Transverse colon (tissue), 4 donors: ENCODE measurements around the gene IQSEC2. TPM values are rescaled to one million over a fixed set of nuclear protein-coding genes. Genes with fewer than 3 reads are reported as not detected.

ENCODE experiments used
- DNase-seq: peaks from one replicate; pipeline ENCODE4 v3.0.0-alpha.2; 2019
- H3K27ac ChIP-seq, 4 donors: fragments of 200-600 bp; sonication (generic); 2 replicates each; pipeline ENCODE4 v1.5.1; 2016 to 2018; ENCODE audit warnings: inconsistent platforms in 4 of 4
- H3K27me3 ChIP-seq: fragments of 200-600 bp; sonication (generic); 2 replicates; pipeline ENCODE4 v1.5.1; 2017; ENCODE audit warnings: inconsistent platforms
- H3K36me3 ChIP-seq, 4 donors: fragments of 200-600 bp; sonication (generic); 2 replicates each; pipeline ENCODE4 v1.5.1; 2017 to 2019; ENCODE audit warnings: inconsistent platforms in 4 of 4
- H3K4me1 ChIP-seq, 4 donors: fragments of 200-600 bp; sonication (generic); 2 replicates each; pipeline ENCODE4 v1.5.1; 2017 to 2020; ENCODE audit warnings: inconsistent platforms in 4 of 4
- H3K4me3 ChIP-seq, 4 donors: fragments of 200-600 bp; sonication (generic); 1 replicate in 1 of 4; 2 replicates in 3 of 4; pipeline versions ENCODE4 v1.5.1 to v1.6.1; 2017 to 2019; ENCODE audit warnings: inconsistent platforms in 4 of 4
- H3K9me3 ChIP-seq, 2 donors: fragments of 200-600 bp; sonication (generic); 2 replicates each; pipeline ENCODE4 v1.5.1; 2017 to 2019; ENCODE audit warnings: inconsistent platforms in 2 of 2
- EP300 ChIP-seq: sonication (generic); formaldehyde crosslinking; IDR thresholded peaks from one replicate; pipeline ENCODE4 v1.6.1; 2017; ENCODE audit warnings: antibody characterized with exemption, low read depth
- POLR2A ChIP-seq: fragments of 450-650 bp; IDR thresholded peaks from one replicate; pipeline ENCODE4 v1.6.1; 2016; ENCODE audit warnings: antibody characterized with exemption, mild to moderate bottlenecking, moderate library complexity
- POLR2AphosphoS5 ChIP-seq, 3 donors: sonication (generic); formaldehyde crosslinking; IDR thresholded peaks; one replicate each; pipeline ENCODE4 v1.6.1; 2016; ENCODE audit warnings: antibody characterized with exemption in 3 of 3
- WGBS, 2 donors: methylation state at CpG; one replicate each; pipeline ENCODE4 v1.1.5; 2018; ENCODE audit warnings: low coverage in 1 of 2; 5-methylcytosine and 5-hydroxymethylcytosine counted together
- in situ Hi-C, 4 donors: fragments of 200-750 bp; cut with MboI; loops; one replicate each; pipeline versions ENCODE4 v1.15.0 to v1.15.1; 2017; ENCODE audit warnings: low sequenced_read_pairs in 3 of 4, low pct_ligation_motif_present in 1 of 4, low pct_unique_long_range_greater_than_20kb in 1 of 4
- intact Hi-C: fragments of 100-400 bp; cut with DNase I; formaldehyde crosslinking; loops from one replicate; pipeline ENCODE4 v1.15.1; 2023; ENCODE audit warnings: low total_unique reads
- total RNA-seq, 4 donors: library from RNA; depleted of rRNA; stranded (reverse); fragments of >200 nt; gene quantifications; one replicate each; pipeline ENCODE4 v1.1.0, GENCODE V29; 2016
- TF ChIP-seq, protein P1 (sequence below), 5 experiments: fragments of 200-600 bp in 3 of 5; fragments of 450-650 bp in 2 of 5; sonication (generic) in 3 of 5; IDR thresholded peaks; 1 replicate in 2 of 5; 2 replicates in 3 of 5; pipeline ENCODE4 v1.5.1; 2016 to 2017; ENCODE audit warnings: antibody characterized with exemption in 5 of 5, inconsistent platforms in 3 of 5, mild to moderate bottlenecking in 2 of 5, moderate library complexity in 1 of 5

The IQSEC2 gene
- total RNA-seq, 4 donors from 2014 or later = 41.2 to 104 (median 46.3) TPM

DNA sequence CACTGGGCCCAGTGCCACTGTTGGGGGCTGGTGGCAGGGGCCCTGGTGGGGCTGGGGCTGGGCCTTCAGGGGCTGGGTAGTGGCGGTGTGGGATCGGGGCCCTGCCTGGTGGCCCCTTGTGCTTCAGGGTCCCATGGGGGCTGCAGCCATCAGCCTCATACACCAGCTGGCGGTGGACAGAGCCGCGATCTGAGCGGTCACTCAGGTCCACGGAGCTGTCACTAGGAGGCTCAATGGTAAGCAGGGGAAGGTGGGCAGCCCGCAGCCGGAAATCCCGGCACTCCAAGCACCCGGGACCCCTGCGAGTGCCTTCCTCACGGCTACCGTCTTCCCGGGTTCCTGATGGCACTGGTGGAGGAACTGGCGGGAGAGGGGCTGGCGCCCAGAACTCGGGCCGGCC is 30.8 kb downstream of the IQSEC2 start:
- Histone ChIP-seq H3K4me1 (no peaks in the 10 kb centered on the region), H3K27ac (no peak overlapping the region), H3K9me3 (no peaks in the 10 kb centered on the region), H3K36me3 (no peaks in the 10 kb centered on the region), H3K27me3 (no peaks in the 10 kb centered on the region), H3K4me3 (no peak overlapping the region)
- TF ChIP-seq POLR2AphosphoS5 (IDR thresholded peaks at IDR 0.05) (no peak), POLR2A (no peak), EP300 (no peak)
- TF ChIP-seq, protein P1, sequence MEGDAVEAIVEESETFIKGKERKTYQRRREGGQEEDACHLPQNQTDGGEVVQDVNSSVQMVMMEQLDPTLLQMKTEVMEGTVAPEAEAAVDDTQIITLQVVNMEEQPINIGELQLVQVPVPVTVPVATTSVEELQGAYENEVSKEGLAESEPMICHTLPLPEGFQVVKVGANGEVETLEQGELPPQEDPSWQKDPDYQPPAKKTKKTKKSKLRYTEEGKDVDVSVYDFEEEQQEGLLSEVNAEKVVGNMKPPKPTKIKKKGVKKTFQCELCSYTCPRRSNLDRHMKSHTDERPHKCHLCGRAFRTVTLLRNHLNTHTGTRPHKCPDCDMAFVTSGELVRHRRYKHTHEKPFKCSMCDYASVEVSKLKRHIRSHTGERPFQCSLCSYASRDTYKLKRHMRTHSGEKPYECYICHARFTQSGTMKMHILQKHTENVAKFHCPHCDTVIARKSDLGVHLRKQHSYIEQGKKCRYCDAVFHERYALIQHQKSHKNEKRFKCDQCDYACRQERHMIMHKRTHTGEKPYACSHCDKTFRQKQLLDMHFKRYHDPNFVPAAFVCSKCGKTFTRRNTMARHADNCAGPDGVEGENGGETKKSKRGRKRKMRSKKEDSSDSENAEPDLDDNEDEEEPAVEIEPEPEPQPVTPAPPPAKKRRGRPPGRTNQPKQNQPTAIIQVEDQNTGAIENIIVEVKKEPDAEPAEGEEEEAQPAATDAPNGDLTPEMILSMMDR (IDR thresholded peaks at IDR 0.05) = no peak
- DNase-seq = no peak
- intact Hi-C loops (no loop called here), in situ Hi-C loops (no loop called here)
- WGBS, 2 donors = 89% methylated on average over 19 of the region's 19 CpGs; no CpG with 5 or more reads in 1 of the 2 donors

- Histone ChIP-seq H3K9me3 (no peaks in the 10 kb centered on the region), H3K4me3 (no peak overlapping the region), H3K27ac (no peak overlapping the region), H3K4me1 (no peaks in the 10 kb centered on the region), H3K27me3 (no peaks in the 10 kb centered on the region), H3K36me3 (no peaks in the 10 kb centered on the region)
- intact Hi-C loops (no loop called here), in situ Hi-C loops (no loop called here)
- no peak for DNase-seq
- no peak for TF ChIP-seq EP300
- TF ChIP-seq POLR2AphosphoS5 (IDR thresholded peaks at IDR 0.05) = no peak
- TF ChIP-seq POLR2A = no peak
- TF ChIP-seq, protein P1 (IDR thresholded peaks at IDR 0.05) = no peak
- 86% methylated on average over 1 of the region's 1 CpG; no CpG with 5 or more reads in 1 of the 2 donors for WGBS, 2 donors
These were observed 31.9 kb downstream of the IQSEC2 start for GRCh38 chrX:53249408-53250042.

GRCh38 chrX:53247928-53248327 is 33.5 kb downstream of the IQSEC2 start:
- in situ Hi-C loops (no loop called here), intact Hi-C loops (no loop called here)
- WGBS, 2 donors = 90% methylated on average over 10 of the region's 10 CpGs; no CpG with 5 or more reads in 1 of the 2 donors
- Histone ChIP-seq H3K4me3 (no peak overlapping the region), H3K4me1 (no peaks in the 10 kb centered on the region), H3K27ac (no peak overlapping the region), H3K27me3 (no peaks in the 10 kb centered on the region), H3K9me3 (no peaks in the 10 kb centered on the region), H3K36me3 (no peaks in the 10 kb centered on the region)
- DNase-seq = no peak
- TF ChIP-seq POLR2AphosphoS5 (IDR thresholded peaks at IDR 0.05) = no peak
- TF ChIP-seq, protein P1 (IDR thresholded peaks at IDR 0.05) = no peak
- no peak for TF ChIP-seq POLR2A
- TF ChIP-seq EP300 = no peak

DNA sequence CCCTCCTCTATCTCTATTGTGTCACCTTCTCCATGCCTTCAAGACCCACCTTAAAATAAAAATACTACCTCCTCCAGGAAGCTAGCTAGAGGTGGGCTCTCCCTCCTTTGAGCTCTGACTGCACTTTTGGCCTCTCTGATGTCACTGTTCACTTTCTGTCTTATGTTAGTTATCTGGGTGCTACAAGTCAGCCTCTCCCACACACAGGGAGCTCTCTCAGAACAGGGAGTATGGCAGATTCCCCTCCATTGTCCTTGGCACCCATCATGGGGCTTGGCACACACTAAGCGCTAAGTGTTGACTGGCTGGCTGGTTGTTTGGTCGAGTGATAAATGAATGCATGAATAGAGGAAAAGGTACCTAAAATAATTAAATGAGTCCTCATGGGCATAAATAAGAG is 35.2 kb downstream of the IQSEC2 start:
- H3K27me3 ChIP-seq = no peaks in the 10 kb centered on the region
- WGBS, 2 donors = 72% methylated on average over 2 of the region's 2 CpGs; no CpG with 5 or more reads in 1 of the 2 donors
- no peak for DNase-seq
- no peaks in the 10 kb centered on the region for H3K4me1 ChIP-seq
- no peaks in the 10 kb centered on the region for H3K36me3 ChIP-seq
- H3K9me3 ChIP-seq = no peaks in the 10 kb centered on the region
- in situ Hi-C loops = no loop called here
- no peak overlapping the region for H3K4me3 ChIP-seq
- TF ChIP-seq, protein P1 (IDR thresholded peaks at IDR 0.05) = no peak
- TF ChIP-seq POLR2A (no peak), EP300 (no peak), POLR2AphosphoS5 (IDR thresholded peaks at IDR 0.05) (no peak)
- intact Hi-C loops = no loop called here
- H3K27ac ChIP-seq = no peak overlapping the region
